Calu3 (cell line): ENCODE measurements around the gene NPTXR. TPM values are rescaled to one million over a fixed set of nuclear protein-coding genes. Genes with fewer than 3 reads are reported as not detected.
"Not testable (repeated sequence)": the region's sequence is repeated elsewhere in the genome, so short reads cannot be mapped to it uniquely, and the experiment has no call there.

Experiments
- BruUV-seq: library from RNA; stranded (reverse); fragments of 400-500 nt; replicated peaks from 2 replicates; lab custom pipeline; 2021; lab: Mats Ljungman, UMichigan
- CTCF ChIA-PET: fragments of 300-600 bp; sonication (Branson Sonifier 250); formaldehyde crosslinking; loops from one replicate; lab custom pipeline; 2022; ENCODE audit warnings: antibody characterized with exemption; lab: Charles Lee
- DNase-seq: peaks from one replicate; pipeline ENCODE4 v3.0.0; 2022
- H3K27ac Mint-ChIP-seq: one replicate; pipeline ENCODE4 v1.8.0; 2022; ENCODE audit warnings: mixed read lengths; ENCODE audit not compliant: unreplicated experiment
- H3K27me3 Mint-ChIP-seq: one replicate; pipeline ENCODE4 v1.8.0; 2022; ENCODE audit warnings: mixed read lengths; ENCODE audit not compliant: unreplicated experiment
- H3K36me3 Mint-ChIP-seq: one replicate; pipeline ENCODE4 v1.8.0; 2022; ENCODE audit warnings: mild to moderate bottlenecking, moderate library complexity, mixed read lengths; ENCODE audit not compliant: insufficient read depth, unreplicated experiment
- H3K4me1 Mint-ChIP-seq: one replicate; pipeline ENCODE4 v1.8.0; 2022; ENCODE audit warnings: mild to moderate bottlenecking, low read depth, mixed read lengths; ENCODE audit not compliant: unreplicated experiment
- H3K4me3 Mint-ChIP-seq: one replicate; pipeline ENCODE4 v1.8.0; 2022; ENCODE audit warnings: mild to moderate bottlenecking, low read depth, moderate library complexity, mixed read lengths; ENCODE audit not compliant: unreplicated experiment
- H3K9me3 Mint-ChIP-seq: one replicate; pipeline ENCODE4 v1.8.0; 2022; ENCODE audit warnings: low read depth, mixed read lengths; ENCODE audit not compliant: unreplicated experiment
- CTCF ChIP-seq: fragments of 200-600 bp; IDR thresholded peaks from one replicate; pipeline ENCODE4 v1.8.0; 2022; ENCODE audit warnings: antibody characterized with exemption; ENCODE audit not compliant: unreplicated experiment
- intact Hi-C: fragments of 100-400 bp; cut with micrococcal nuclease; formaldehyde crosslinking; loops from one replicate; pipeline ENCODE4 v1.10.0; 2022; ENCODE audit not compliant: unreplicated experiment
- total RNA-seq: library from RNA; stranded (reverse); gene quantifications from 2 replicates; pipeline ENCODE4 v1.2.3, GENCODE V29; 2022

Gene NPTXR
- total RNA-seq, 1 experiment from 2014 or later, result 6.1 TPM

GRCh38 chr22:38819387-38819940 is 24.4 kb downstream of the NPTXR start:
- BruUV-seq, result no TSS peak
- no peak for TF ChIP-seq CTCF
- no peaks in the 10 kb centered on the region for H3K9me3 Mint-ChIP-seq
- CTCF ChIA-PET, result no interaction called here
- no peak overlapping the region for H3K27ac Mint-ChIP-seq
- H3K27me3 Mint-ChIP-seq, result peaks cover 95% of the 10 kb centered on the region
- intact Hi-C loops, result no loop called here
- DNase-seq, result no peak
- H3K36me3 Mint-ChIP-seq, result no peaks in the 10 kb centered on the region
- H3K4me1 Mint-ChIP-seq, result no peaks in the 10 kb centered on the region
- H3K4me3 Mint-ChIP-seq, result no peak overlapping the region

- no peaks in the 10 kb centered on the region for H3K36me3 Mint-ChIP-seq
- H3K4me1 Mint-ChIP-seq, result no peaks in the 10 kb centered on the region
- peaks cover 99% of the 10 kb centered on the region for H3K27me3 Mint-ChIP-seq
- no peak overlapping the region for H3K27ac Mint-ChIP-seq
- CTCF ChIA-PET, result interaction anchor here (0.6 kb wide), 1 partner anchor 34 kb away, joined by 3 read pairs; no protein-coding TSS in a partner anchor
- no peaks in the 10 kb centered on the region for H3K9me3 Mint-ChIP-seq
- DNase-seq, result no peak
- no peak overlapping the region for H3K4me3 Mint-ChIP-seq
- intact Hi-C loops, result no loop called here
- no peak for TF ChIP-seq CTCF
- BruUV-seq, result no TSS peak
Observed at GRCh38 chr22:38817196-38817595, 26.6 kb downstream of the NPTXR start.

GRCh38 chr22:38815842-38816241 is 28.0 kb downstream of the NPTXR start:
- H3K27me3 Mint-ChIP-seq, result peaks cover 96% of the 10 kb centered on the region
- no peak overlapping the region for H3K27ac Mint-ChIP-seq

GRCh38 chr22:38811241-38811640 is 32.6 kb downstream of the NPTXR start:
- no peaks in the 10 kb centered on the region for H3K9me3 Mint-ChIP-seq
- no peak for DNase-seq
- peaks cover 69% of the 10 kb centered on the region for H3K27me3 Mint-ChIP-seq
- CTCF ChIA-PET, result no interaction called here
- BruUV-seq, result no TSS peak
- no peak for TF ChIP-seq CTCF
- H3K4me3 Mint-ChIP-seq, result no peak overlapping the region
- intact Hi-C loops, result no loop called here
- H3K4me1 Mint-ChIP-seq, result no peaks in the 10 kb centered on the region
- no peak overlapping the region for H3K27ac Mint-ChIP-seq
- H3K36me3 Mint-ChIP-seq, result no peaks in the 10 kb centered on the region

More at GRCh38 chr22:38815842-38816241, 28.0 kb downstream of the NPTXR start:
- H3K9me3 Mint-ChIP-seq, result no peaks in the 10 kb centered on the region
- no TSS peak for BruUV-seq
- H3K36me3 Mint-ChIP-seq, result no peaks in the 10 kb centered on the region
- H3K4me3 Mint-ChIP-seq, result no peak overlapping the region
- CTCF ChIA-PET, result no interaction called here
- no peaks in the 10 kb centered on the region for H3K4me1 Mint-ChIP-seq
- intact Hi-C loops, result no loop called here
- TF ChIP-seq CTCF, result no peak
- no peak for DNase-seq

- intact Hi-C loops, CTCF ChIA-PET, H3K9me3 Mint-ChIP-seq, BruUV-seq, DNase-seq, H3K4me3 Mint-ChIP-seq, H3K27ac Mint-ChIP-seq, H3K36me3 Mint-ChIP-seq, H3K4me1 Mint-ChIP-seq: not testable (repeated sequence)
- peaks cover 43% of the 10 kb centered on the region for H3K27me3 Mint-ChIP-seq
Observed at GRCh38 chr22:38805041-38805593, 38.7 kb downstream of the NPTXR start.
